ENCODE data around the gene PGLYRP4.

DNA sequence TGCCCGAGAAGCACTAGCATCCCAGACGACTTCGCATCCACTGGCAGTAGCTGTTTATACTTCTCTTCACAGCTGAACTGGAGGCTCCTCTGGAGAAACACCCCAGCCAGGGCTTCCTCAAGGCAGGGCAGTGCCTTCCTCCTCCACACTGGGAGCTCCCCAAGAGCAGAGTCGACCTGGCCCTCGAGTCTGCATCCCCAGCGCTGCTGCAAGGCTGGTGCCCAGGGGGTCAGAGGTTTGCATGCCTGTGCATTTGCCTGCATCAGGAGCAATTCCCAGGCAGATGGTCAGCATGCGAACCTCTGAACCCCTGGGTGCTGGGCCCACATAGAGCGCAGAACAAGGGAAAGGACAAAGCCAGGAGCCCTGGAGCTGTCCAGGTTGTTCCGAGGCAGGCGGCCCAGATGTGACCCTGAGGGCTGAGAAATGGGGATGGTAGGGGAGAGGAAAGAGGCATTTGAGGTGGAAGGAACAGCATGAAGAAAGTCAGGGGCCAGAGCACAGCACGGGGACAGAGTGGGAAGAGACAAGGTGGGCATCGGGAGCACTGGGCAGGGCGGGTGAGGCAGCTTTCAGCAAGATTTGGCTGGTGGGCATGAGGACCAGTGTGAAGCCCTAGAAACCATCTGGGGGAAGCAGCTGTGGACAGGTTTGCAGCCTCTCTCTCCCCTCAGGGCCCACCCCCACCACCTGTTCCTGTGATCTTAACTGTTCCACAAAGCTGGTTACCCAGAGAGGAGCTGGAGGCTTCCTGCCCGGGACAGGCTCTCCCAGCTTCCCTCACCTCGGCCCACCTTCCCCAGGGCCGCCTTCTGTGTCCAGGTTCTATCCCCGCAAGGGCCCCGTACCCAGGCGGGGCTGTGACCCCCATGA, 48.6 kb upstream of the PGLYRP4 start:
- TF ChIP-seq ZNF274 (IDR thresholded peaks at IDR 0.05; ENCODE audit: low read depth, low read length), result no peak
- no peak for TF ChIP-seq YY1 (IDR thresholded peaks at IDR 0.05; ENCODE audit: insufficient read depth, insufficient read length)
- TF ChIP-seq SUZ12 (IDR thresholded peaks at IDR 0.05; ENCODE audit: extremely low read depth, insufficient read depth, insufficient read length), result no peak
